ENCODE measurements around the gene TRAPPC10.
"Not testable (repeated sequence)": the region's sequence is repeated elsewhere in the genome, so short reads cannot be mapped to it uniquely, and the experiment has no call there.

Gene TRAPPC10

DNA sequence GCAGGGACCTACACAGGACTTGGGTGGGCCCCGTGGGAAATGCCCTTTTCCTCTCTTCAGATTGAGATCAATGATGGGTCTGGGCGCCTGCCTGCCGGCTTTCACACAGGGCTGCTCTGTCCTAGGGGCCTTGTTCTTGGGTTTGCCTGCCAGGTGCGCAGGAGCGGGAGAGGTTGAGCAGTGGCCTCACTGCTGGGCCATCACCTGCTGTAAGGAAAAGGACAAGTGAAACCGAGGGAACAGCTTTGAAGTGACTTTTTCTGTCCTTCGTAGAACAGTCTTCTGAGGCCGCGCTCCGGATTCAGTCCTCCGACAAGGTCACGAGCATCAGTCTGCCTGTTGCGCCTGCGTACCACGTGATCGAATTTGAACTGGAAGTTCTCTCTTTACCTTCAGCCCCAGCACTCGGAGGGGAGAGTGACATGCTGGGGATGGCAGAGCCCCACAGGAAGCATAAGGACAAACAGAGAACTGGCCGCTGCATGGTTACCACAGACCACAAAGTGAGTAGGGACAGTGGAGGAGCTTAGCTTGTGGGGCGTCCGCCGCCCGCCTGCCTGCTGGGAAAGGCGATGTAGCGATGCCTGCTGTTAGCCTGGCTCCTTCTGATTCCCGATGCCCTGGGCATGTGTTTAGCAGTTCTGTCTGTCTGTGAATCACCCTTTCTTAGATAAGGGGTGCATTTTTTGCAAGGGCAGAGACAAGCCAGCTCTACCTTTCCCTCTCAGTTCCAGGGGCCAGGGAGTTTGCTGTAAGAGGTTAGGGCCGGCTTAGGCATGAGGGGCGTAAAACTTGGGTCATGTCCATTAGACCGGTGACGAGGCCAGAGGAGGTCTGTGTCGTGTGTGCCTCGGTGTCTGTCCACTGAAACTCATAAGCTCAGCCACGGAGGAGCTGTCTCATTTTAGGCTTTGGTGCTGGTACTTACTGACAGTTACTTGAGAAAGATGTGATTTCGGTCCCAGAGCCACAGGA, 75.6 kb downstream of the TRAPPC10 start:
- no peak for DNase-seq (ENCODE audit: low read depth in 3 of 3, low spot score in 1 of 3)

DNA sequence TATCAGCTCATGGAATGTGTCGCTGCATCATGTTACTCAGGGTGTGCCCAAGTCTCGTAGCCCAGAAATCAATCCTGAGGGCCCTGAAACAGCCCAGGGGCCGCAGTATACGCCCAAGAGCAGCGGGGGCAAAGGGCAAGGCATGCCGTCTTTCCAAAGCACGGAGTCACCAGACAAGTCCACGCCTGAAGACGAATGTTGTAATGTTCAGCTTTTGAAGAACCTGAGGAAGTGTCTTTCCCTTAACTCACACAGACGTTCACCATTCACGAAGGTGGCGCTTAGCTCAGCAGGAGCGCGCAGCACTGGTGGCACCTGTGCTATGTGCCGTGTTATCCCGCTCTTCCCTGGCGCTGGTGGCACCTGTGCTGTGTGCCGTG, 76.3 kb downstream of the TRAPPC10 start:
- DNase-seq (ENCODE audit: low read depth in 3 of 3, low spot score in 1 of 3), result no peak

DNA sequence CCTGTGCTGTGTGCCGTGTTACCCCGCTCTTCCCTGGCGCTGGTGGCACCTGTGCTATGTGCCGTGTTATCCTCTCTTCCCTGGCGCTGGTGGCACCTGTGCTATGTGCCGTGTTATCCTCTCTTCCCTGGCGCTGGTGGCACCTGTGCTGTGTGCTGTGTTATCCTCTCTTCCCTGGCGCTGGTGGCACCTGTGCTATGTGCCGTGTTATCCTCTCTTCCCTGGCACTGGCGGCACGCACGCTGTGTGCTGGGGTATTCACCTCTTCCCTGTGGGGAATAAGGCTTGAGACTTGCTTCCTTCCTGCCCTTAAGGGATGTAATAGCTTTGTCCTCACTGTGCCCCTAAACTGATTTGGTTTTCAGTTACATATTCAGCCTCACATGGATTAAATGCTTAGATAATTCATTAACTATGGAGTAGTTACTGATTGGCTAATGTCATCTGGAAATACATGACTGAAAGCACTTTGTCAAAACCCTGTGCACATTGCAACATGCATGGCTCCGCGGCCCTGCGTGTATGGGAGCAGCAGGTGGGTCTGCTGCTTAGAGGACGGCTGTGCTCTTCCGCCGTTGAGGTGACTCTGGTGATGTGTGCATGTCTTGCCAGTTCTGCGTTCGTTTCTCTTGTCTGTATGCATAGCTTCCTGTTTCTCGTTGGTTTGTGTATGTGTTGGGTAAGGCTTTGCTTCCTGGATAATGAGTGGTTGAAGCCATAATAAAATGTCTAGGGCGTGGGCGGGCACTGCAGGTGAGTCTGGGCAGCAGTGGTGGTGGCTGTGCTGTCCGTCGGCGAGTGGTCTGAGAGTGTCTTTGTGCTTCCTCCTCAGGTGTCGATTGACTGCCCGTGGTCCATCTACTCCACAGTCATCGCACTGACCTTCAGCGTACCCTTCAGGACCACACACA, 77.1 kb downstream of the TRAPPC10 start:
- DNase-seq (ENCODE audit: low read depth in 3 of 3, low spot score in 1 of 3), result no peak

DNA sequence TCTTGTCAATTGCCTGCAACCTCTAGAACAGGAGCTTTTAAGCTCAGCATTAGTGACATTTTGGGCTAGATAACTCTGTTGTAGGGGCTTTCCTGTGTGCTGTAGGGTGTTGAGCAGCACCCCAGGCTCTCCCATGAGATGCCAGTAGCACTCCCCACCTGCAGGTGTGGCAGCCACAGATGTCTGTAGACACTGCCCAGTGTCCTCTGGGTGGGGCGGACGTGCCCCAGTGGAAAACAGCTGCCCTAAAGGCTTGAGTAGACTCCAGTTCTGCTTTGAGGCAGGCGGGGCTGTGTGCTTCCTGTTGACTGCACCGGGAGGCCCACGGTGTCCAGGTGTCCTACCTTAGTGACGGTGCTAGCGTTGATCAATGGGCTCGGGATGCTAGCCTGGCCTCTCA, 78.2 kb downstream of the TRAPPC10 start:
- DNase-seq (ENCODE audit: low read depth in 3 of 3, low spot score in 1 of 3), result no peak

DNA sequence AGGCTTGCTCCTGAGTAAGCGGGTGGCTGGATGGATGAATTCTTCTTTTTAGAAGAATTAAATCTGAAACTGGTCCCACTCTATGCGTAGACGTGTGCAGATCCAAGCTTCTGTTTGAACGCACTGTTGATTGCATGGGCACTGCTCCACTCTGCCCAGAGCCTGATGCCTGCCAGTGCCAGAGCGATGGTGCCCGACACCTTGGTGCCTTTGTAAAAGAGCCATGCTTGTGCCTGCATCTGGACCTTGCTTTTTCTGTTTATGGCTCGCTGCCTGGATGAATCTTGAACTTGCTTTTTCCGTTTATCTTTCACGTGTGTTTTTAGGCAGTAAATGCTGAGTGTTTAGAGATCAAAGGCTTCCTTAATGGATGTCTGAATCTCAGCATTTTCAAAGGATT, 80.1 kb downstream of the TRAPPC10 start:
- no peak for DNase-seq (ENCODE audit: low read depth in 3 of 3, low spot score in 1 of 3)

DNA sequence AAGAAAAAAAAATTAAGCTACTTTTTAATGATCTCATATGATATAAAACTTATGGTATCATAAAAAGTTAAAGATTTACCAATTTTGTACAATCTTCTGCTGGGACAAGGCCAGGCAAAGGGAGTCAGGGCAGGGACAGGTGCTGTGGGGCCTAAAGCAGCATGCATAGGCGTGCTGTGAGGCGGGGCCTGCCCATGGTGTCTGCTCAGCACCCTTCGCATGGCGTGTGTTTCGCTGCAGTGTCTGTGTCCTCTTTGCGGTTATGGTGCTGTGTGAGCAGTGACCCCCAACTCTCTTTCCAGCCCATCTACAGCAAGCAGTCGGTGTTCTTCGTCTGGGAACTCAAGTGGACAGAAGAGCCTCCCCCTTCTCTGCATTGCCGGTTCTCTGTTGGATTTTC, 81.7 kb downstream of the TRAPPC10 start:
- DNase-seq (ENCODE audit: low read depth in 3 of 3, low spot score in 1 of 3), result no peak

DNA sequence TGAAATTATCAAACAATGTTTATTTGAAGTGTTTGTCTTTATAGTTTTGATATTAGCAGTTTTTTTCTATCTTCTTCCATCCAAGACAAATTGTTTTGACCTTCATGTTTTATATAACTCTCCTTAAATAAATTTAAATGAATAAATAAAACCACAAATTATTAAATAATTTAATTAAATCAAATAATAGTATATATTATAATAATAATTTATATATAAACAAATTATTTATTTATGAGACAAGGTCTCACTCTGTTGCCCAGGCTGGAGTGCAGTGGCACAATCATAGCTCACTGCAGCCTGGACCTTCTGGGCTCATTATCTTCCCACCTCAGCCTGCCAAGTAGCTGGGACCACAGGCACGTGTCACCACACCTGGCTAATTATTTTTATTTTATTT, 82.7 kb downstream of the TRAPPC10 start:
- no peak for DNase-seq (ENCODE audit: low read depth in 3 of 3, low spot score in 1 of 3)

DNA sequence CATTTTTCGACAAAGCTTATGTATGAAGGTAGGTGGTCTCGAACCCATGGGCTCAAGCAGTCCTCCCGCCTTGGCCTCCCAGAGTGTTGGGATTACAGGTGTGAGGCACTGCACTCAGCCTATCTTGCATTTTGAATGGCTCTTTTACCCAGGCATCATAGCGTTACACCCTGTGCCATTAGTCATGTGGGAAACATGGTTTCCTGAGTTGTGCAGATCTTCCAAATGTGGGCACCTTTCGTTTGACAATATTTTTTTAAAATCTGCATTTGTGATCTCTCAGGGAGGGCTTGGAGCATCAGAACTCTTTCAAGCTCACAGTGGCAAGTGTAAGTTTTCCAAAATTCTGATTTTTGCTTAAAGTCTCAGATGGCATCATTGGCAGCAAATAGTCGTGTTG, 86.4 kb downstream of the TRAPPC10 start:
- DNase-seq (ENCODE audit: low read depth in 3 of 3, low spot score in 1 of 3), result not testable (repeated sequence)

DNA sequence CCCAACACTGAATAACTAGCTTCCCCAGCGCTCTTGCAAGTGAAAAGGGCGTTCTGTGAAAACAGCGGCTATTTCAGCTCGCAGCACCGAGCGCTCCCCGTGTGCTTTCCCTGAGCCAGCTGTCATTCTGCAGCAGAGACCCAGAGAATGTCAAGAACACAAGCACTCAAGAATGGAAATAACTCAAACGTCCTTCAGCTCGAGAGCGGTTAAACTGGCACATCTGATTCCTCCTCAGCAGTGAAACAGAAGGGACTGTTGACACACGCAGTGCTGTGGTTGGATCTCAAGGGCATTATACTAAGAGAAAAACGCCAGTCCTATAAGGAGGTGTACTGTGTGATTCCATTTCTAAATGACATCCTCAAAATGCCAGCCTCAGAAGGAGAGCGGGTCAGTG, 86.9 kb downstream of the TRAPPC10 start:
- DNase-seq (ENCODE audit: low read depth in 3 of 3, low spot score in 1 of 3), result not testable (repeated sequence)

DNA sequence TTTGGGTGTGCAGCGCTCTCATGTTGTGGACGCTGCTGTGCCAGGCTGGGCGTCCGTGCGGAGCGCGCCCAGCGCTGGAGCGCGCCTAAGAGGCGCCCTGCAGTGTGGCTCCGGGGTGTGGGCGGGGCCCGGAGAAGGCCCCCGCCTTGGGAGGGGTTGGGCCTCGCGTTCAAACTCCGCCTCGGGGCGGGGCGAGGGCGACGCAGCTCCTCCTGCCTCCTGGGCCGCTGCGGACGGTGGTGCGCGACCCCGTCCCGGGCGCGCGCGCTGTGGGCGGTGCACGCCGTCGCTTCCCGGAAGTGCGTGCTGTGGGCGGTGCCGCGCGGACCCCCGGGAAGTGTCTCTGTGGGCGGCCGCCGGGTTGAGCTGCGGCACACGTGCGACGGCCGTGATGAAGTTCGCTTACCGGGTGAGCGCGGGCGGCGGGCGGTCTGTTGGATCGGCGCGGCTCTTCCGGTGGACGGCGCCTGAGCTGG, 95.0 kb downstream of the TRAPPC10 start, which contains the start of gene PWP2:
TSS of gene PWP2 (plus strand) at position 374 of the 476 bp plus-strand sequence. CDS start at position 392, 18 bp downstream.
- DNase-seq (ENCODE audit: low read depth in 3 of 3, low spot score in 1 of 3), result peak in 1 of 3 donors; percentile 55

DNA sequence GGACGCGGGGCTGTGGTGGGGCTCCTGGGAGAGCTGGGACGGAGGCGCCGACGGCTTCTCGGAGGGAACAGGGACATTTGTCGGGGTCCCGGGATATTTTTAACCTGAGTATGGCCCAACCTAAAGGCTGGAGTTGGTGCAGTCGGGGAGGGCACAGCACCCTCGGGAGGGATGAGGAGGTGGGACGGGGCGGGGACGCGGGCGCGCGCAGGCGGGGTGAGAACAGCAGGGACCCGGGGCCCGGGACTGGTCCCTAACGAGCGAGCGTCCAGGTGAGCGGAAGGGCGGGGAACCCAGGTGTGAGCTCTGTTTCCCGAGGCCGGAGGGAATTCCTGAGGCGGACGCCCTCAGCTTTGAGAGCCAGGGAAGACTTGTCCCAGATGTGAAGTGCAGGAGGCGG, 95.5 kb downstream of the TRAPPC10 start:
- not testable (repeated sequence) for DNase-seq (ENCODE audit: low read depth in 3 of 3, low spot score in 1 of 3)

DNA sequence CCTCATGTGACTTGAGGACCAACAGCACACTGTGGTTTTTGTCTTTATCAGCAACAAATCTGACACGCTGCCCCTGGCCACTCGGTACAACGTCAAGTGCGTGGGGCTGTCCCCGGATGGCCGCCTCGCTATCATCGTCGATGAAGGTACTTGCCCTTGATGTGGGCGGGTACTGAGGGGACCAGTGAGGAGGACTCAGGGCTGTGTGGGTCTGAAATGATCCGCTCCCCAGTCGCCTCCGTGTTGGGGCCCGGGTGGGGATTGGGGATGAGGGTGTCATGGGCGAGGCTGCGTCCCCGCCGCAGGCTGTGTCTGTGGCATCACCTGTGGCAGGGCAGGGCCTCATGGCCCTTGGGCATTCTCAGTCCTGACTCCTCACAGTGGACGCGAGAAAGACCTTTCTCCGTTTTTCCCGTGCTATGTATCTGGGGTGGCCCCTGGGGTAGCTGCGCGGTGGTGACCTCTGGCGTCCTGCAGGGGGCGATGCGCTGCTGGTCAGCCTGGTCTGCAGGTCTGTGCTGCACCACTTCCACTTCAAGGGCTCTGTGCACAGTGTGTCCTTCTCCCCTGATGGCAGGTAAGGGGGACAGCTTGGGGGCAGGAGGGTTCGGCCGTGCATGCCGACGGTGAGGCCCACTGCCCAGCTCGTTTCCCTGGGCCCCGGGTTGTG, 101.7 kb downstream of the TRAPPC10 start:
- DNase-seq (ENCODE audit: low read depth in 3 of 3, low spot score in 1 of 3), result not testable (repeated sequence)

DNA sequence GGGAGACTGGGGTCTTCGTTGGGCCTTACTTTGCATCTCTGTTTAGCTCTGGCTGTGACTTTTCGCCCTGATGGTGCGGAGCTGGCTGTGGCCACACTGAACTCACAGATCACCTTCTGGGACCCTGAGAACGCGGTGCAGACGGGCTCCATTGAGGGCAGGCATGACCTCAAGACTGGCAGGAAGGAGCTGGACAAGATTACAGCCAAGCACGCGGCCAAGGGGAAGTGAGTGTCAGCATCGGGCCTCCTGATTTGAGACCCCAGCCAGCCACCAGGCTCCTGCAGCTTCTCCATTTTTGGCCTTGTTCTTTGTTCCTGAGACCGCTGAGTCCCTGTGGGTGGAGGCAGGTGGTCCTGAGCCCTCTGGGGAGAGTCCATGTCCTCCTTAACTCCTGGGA, 110.0 kb downstream of the TRAPPC10 start:
- DNase-seq (ENCODE audit: low read depth in 3 of 3, low spot score in 1 of 3), result not testable (repeated sequence)

DNA sequence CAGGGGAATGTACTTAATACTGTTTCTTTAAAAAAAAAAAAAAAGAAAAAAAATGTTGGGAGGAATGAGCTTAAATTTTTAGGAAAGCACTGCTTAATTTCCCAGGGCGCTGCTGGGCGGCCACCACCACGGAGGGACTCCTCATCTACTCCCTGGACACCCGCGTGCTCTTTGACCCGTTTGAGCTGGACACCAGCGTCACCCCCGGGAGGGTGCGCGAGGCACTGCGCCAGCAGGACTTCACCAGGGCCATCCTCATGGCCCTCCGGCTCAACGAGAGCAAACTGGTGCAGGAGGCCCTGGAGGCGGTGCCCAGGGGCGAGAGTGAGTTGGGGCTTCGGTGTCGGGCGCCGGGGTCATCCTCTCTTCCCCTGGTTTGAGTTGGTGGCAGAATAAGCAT, 115.7 kb downstream of the TRAPPC10 start:
- DNase-seq (ENCODE audit: low read depth in 3 of 3, low spot score in 1 of 3), result not testable (repeated sequence)

DNA sequence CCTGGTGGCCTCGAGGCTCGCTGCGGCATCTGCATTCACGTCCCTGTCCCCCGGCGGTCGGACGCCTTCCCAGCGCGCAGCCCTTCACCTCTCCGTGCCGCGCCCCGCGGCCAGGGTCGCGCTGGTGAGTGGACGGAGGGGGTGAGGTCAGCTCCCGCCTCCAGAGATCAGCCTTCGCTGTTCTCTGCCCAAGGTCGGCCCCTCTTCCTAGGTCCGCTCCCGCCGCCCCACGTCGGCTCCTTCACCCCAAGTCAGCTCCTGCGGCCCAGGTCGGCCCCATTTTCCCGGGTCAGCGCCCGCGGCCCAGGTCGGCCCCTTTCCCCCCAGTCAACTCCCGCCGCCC, 121.6 kb downstream of the TRAPPC10 start:
- not testable (repeated sequence) for DNase-seq (ENCODE audit: low read depth in 3 of 3, low spot score in 1 of 3)

DNA sequence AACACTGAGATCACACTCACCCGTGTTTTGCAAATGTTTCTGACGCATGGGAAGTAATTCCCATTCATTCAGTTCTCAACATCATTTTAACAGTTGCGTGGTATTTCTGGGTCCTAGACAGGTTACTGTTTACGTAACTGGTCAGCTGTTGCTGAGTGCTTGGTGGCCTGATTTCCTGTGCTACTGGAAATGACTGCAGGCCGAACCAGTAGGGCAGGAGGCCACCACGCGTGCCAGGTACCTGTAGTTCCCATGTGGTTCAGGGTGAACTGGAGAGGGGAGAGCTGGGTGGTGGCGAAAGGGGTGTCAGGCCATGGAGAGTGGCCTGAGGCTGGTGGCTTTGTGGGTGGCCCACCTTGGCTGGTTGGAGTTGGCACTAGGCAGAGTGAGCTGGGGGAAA, 122.6 kb downstream of the TRAPPC10 start:
- not testable (repeated sequence) for DNase-seq (ENCODE audit: low read depth in 3 of 3, low spot score in 1 of 3)

DNA sequence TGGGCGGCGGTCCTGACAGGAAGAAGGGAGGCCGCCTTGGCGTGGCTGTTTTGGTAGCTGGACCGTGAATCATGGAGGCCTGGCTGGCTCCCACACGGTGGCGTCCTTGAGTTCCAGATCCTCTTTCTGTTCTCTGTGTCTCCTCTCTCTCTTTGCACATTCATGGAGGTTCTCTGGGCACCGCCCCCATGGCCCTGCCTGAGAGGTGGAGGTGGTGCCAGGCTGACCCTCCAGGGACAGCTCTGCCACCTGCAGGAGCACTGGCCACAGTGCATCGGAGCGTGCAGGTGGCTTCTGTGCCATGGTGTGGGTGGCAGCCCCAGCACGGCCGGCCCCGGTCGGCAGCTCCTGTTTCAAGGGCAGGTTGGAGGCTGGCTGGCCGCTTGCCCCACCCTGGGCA, 125.9 kb downstream of the TRAPPC10 start:
- not testable (repeated sequence) for DNase-seq (ENCODE audit: low read depth in 3 of 3, low spot score in 1 of 3)

DNA sequence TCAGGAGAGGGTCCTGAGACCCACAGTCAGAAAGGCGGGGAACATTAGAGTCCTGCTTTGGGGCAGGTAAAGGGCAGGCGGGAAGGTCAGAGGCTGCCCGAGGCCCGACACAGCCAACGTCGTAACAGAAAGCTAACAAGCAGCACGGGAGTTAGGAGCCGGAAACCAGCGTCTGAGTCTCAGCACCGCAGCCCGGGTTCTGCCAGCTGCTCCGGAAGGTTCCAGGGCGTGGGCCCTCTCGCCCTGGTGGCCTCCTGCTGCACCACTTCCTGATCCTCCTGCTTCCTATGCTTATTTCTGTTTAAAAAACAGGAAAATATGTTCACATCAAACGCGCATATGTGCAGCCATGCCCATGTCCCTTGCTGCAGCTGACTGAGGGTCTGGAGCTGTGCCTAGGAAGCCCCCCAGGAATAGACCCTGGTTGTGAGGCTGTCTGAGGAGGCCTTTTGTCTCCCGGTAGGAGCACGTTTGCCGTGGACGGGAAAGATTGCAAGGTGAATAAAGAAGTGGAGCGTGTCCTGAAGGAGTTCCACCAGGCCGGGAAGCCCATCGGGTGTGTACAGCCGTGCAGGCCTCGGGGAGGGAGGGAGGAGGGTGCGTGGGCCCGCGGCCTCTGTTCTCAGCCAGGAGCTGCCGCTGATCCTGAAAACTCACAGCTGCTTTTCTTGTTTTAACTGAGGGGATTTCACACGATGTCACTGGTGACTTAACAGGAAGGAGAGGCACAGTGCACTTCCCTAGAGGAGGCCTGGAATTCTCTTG, 127.9 kb downstream of the TRAPPC10 start:
- not testable (repeated sequence) for DNase-seq (ENCODE audit: low read depth in 3 of 3, low spot score in 1 of 3)

DNA sequence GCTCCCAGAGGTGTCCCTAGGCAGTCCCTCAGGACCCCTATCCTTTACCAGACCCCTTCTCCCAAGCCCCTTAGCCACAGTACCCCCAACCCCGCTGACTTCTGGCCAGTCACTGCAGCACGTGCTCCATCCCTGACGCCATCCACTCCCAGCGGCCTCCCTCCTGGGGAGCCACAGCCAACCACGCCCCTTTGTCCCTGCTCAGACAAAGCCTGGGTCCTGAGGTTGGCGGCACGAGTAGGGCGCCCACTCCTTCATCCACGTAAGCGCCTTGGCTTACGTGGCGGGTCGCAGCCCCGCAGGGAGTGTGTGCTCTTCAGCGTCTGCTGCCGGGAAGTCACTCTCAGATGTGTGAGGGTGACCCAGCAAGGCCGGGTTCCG, 128.4 kb downstream of the TRAPPC10 start:
- not testable (repeated sequence) for DNase-seq (ENCODE audit: low read depth in 3 of 3, low spot score in 1 of 3)

DNA sequence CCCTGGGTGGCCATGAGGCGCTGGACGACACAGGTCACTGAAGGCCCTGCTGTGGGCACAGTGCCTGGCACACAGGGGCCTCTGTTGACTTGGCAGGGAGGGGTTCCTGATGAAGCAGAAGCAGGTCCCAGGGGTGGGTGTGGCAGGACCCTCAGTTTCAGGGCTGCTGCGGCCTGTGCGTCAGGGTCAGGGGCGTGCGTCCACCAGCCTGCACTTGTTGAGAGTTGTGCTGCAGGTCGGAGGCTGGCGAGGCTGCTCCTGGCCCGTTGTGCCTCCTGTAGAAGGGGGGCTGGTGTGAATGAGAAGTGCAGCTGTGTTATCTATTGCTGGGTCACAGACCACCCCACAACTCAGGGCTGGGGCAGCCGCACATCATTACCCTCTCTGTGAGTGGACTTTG, 130.4 kb downstream of the TRAPPC10 start:
- DNase-seq (ENCODE audit: low read depth in 3 of 3, low spot score in 1 of 3), result not testable (repeated sequence)

Data from stimulated activated CD4-positive, alpha-beta T cell treated with anti-CD3 and anti-CD28 coated beads, TNF-alpha, amount 100 ng/mL, for 1 hour (primary cell).